Measurements from ENCODE around the gene PALLD.

DNA sequence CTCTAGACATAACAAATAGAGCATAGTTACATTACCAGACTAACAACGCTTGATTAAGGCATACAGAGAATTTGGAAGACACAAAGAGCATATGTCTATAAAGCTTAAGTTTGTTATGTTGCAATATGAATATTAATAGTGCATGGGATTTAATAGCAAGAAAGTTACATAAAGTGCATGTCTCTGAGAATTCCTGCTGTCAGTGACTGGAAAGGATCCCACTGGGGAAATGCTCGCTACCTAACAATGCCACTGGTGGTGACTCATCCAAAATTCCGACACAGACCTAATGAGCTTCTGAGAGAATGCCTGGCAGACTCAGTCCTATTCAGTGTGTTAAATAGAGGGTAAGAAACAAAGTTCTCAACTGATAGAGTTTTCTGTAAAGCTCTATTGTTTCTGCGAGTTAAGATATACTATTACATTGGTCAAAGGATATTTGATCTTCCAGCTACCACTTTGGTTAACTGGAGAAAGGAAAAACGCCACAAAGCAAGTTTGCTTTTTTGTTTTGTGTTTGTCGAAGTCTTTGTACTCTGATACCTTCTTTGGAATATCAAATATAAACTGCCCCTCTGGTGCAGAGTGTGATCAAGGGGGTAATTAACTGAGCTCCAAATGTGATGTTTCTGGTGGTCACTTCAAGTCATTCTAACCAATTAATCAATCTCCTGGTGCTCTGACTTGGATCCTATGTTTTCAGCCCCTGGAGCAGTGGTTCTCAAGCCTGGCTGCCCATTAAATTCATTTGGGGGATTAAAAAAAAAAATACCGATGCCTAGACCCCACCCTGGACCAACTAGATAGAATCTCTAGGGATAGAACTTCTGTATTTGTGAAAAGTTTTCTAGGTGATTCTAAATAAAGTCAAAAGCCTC, 107.9 kb downstream of the PALLD start:
- TF ChIP-seq, protein P1, sequence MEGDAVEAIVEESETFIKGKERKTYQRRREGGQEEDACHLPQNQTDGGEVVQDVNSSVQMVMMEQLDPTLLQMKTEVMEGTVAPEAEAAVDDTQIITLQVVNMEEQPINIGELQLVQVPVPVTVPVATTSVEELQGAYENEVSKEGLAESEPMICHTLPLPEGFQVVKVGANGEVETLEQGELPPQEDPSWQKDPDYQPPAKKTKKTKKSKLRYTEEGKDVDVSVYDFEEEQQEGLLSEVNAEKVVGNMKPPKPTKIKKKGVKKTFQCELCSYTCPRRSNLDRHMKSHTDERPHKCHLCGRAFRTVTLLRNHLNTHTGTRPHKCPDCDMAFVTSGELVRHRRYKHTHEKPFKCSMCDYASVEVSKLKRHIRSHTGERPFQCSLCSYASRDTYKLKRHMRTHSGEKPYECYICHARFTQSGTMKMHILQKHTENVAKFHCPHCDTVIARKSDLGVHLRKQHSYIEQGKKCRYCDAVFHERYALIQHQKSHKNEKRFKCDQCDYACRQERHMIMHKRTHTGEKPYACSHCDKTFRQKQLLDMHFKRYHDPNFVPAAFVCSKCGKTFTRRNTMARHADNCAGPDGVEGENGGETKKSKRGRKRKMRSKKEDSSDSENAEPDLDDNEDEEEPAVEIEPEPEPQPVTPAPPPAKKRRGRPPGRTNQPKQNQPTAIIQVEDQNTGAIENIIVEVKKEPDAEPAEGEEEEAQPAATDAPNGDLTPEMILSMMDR (IDR thresholded peaks at IDR 0.05) = no peak
- no peak for TF ChIP-seq EZH2 (IDR thresholded peaks at IDR 0.05)
